Ishikawa (cell line): Measurements from ENCODE around the gene RASL11B.

ENCODE experiments used
- CEBPB ChIP-seq: IDR thresholded peaks from 2 replicates; pipeline ENCODE4 v1.6.1; 2012
- CREB1 ChIP-seq: IDR thresholded peaks from 2 replicates; pipeline ENCODE4 v1.6.1; 2012; ENCODE audit warnings: low read depth
- EGR1 ChIP-seq: IDR thresholded peaks from 2 replicates; pipeline ENCODE4 v1.6.1; 2012
- EP300 ChIP-seq: IDR thresholded peaks from 2 replicates; pipeline ENCODE4 v1.6.1; 2012; ENCODE audit warnings: borderline replicate concordance
- FOXM1 ChIP-seq: IDR thresholded peaks from 2 replicates; pipeline ENCODE4 v1.6.1; 2012; ENCODE audit warnings: low read depth, borderline replicate concordance
- MAX ChIP-seq: IDR thresholded peaks from 2 replicates; pipeline ENCODE4 v1.6.1; 2012
- NFIC ChIP-seq: IDR thresholded peaks from 2 replicates; pipeline ENCODE4 v1.6.1; 2012
- RAD21 ChIP-seq: IDR thresholded peaks from 2 replicates; pipeline ENCODE4 v1.6.1; 2012; ENCODE audit warnings: low read depth
- REST ChIP-seq: IDR thresholded peaks from 2 replicates; pipeline ENCODE4 v1.6.1; 2012; ENCODE audit warnings: low read depth, mild to moderate bottlenecking
- TAF1 ChIP-seq: IDR thresholded peaks from 2 replicates; pipeline ENCODE4 v1.6.1; 2012; ENCODE audit warnings: low read depth, mild to moderate bottlenecking
- TCF12 ChIP-seq: IDR thresholded peaks from 2 replicates; pipeline ENCODE4 v1.6.1; 2012; ENCODE audit warnings: low read depth
- TEAD4 ChIP-seq: IDR thresholded peaks from 2 replicates; pipeline ENCODE4 v1.6.1; 2012
- USF1 ChIP-seq: IDR thresholded peaks from 2 replicates; pipeline ENCODE4 v1.6.1; 2012
- YY1 ChIP-seq: IDR thresholded peaks from 2 replicates; pipeline ENCODE4 v1.6.1; 2012; ENCODE audit warnings: low read depth
- ZBTB7A ChIP-seq: IDR thresholded peaks from 2 replicates; pipeline ENCODE4 v1.6.1; 2012; ENCODE audit warnings: low read depth

RASL11B gene

GRCh38 chr4:52841682-52842456 lies 20.2 kb upstream of the RASL11B start:
- TF ChIP-seq TCF12 (no peak), EGR1 (no peak), CEBPB (no peak)

GRCh38 chr4:52842792-52843191 lies 19.3 kb upstream of the RASL11B start:
- TF ChIP-seq CEBPB (no peak), MAX (no peak), FOXM1 (no peak), REST (no peak)

GRCh38 chr4:52843351-52843750 lies 18.8 kb upstream of the RASL11B start:
- TF ChIP-seq FOXM1 (no peak), NFIC (no peak), USF1 (no peak), YY1 (no peak), RAD21 (no peak), TCF12 (no peak), CEBPB (no peak), CREB1 (no peak), EGR1 (no peak), TAF1 (no peak), EP300 (no peak), MAX (no peak), TEAD4 (no peak), REST (no peak), ZBTB7A (no peak)

- TF ChIP-seq ZBTB7A (no peak), EGR1 (no peak), RAD21 (no peak), USF1 (no peak), REST (no peak), CREB1 (no peak), TAF1 (no peak), YY1 (no peak), CEBPB (no peak), MAX (no peak), FOXM1 (no peak), NFIC (no peak), EP300 (no peak), TCF12 (no peak), TEAD4 (no peak)
Observed at GRCh38 chr4:52843958-52844357, 18.2 kb upstream of the RASL11B start.

- TF ChIP-seq TAF1 (no peak), MAX (no peak), EP300 (no peak)
Observed at GRCh38 chr4:52844596-52844995, 17.5 kb upstream of the RASL11B start.
